ENCODE measurements around the gene ACER3. TPM values are rescaled to one million over a fixed set of nuclear protein-coding genes. Genes with fewer than 3 reads are reported as not detected.

Gene ACER3
- total RNA-seq, 6 donors from 2014 or later = 10.5 to 46.7 (median 17.1) TPM

- 10 to 13% methylated on average over 3 of the region's 3 CpGs for WGBS, 2 donors
- H3K4me3 ChIP-seq = no peak overlapping the region
Observed at GRCh38 chr11:76918941-76919386, 58.2 kb downstream of the ACER3 start.

GRCh38 chr11:76919467-76919866 lies 58.7 kb downstream of the ACER3 start:
- H3K9me3 ChIP-seq = no peaks in the 10 kb centered on the region
- WGBS, 2 donors = 60 to 70% methylated on average over 1 of the region's 1 CpG

More at GRCh38 chr11:76918941-76919386, 58.2 kb downstream of the ACER3 start:
- DNase-seq (no peak), ATAC-seq (ENCODE audit: low FRiP score in 2 of 2) (peak; percentile 84 to 94)
- TF ChIP-seq POLR2A (IDR thresholded peaks at IDR 0.05) (no peak), CTCF (IDR thresholded peaks at IDR 0.05) (peak; percentile 43 to 76 (median 59))
- H3K27me3 ChIP-seq = no peaks in the 10 kb centered on the region
- no peaks in the 10 kb centered on the region for H3K36me3 ChIP-seq
- peaks cover 8 to 20% (median 18%) of the 10 kb centered on the region in 4 donors for H3K4me1 ChIP-seq
- no peaks in the 10 kb centered on the region for H3K9me3 ChIP-seq
- H3K27ac ChIP-seq = peak overlapping the region in 1 of 4 donors; percentile 49

GRCh38 chr11:76919887-76920746 lies 59.4 kb downstream of the ACER3 start:
- Histone ChIP-seq H3K27me3 (no peaks in the 10 kb centered on the region), H3K9me3 (no peaks in the 10 kb centered on the region), H3K4me1 (peaks cover 8 to 20% (median 18%) of the 10 kb centered on the region in 4 donors), H3K4me3 (peak overlapping the region in 1 of 4 donors; percentile 7), H3K27ac (no peak overlapping the region), H3K36me3 (no peaks in the 10 kb centered on the region)
- WGBS, 2 donors = 36% methylated on average over 7 of the region's 7 CpGs
- ATAC-seq (ENCODE audit: low FRiP score in 2 of 2) (peak; percentile 92 to 94), DNase-seq (peak in 1 of 2 donors; percentile 84)
- peak; percentile 61 to 84 (median 74) for TF ChIP-seq CTCF (IDR thresholded peaks at IDR 0.05)
- TF ChIP-seq POLR2AphosphoS5 (IDR thresholded peaks at IDR 0.05) = no peak
- TF ChIP-seq EP300 (IDR thresholded peaks at IDR 0.05) = no peak

More at GRCh38 chr11:76919467-76919866, 58.7 kb downstream of the ACER3 start:
- no peaks in the 10 kb centered on the region for H3K27me3 ChIP-seq
- ATAC-seq (ENCODE audit: low FRiP score in 2 of 2) (no peak), DNase-seq (no peak)
- H3K4me3 ChIP-seq = no peak overlapping the region
- H3K36me3 ChIP-seq = no peaks in the 10 kb centered on the region
- H3K4me1 ChIP-seq = peaks cover 8 to 20% (median 18%) of the 10 kb centered on the region in 4 donors
- TF ChIP-seq EP300 (IDR thresholded peaks at IDR 0.05) (no peak), POLR2AphosphoS5 (IDR thresholded peaks at IDR 0.05) (no peak), POLR2A (IDR thresholded peaks at IDR 0.05) (no peak), CTCF (IDR thresholded peaks at IDR 0.05) (no peak)
- H3K27ac ChIP-seq = no peak overlapping the region

GRCh38 chr11:76927160-76927559 lies 66.4 kb downstream of the ACER3 start:
- 92 to 95% methylated on average over 5 of the region's 5 CpGs for WGBS, 2 donors
- H3K27ac ChIP-seq = no peak overlapping the region
- H3K27me3 ChIP-seq = no peaks in the 10 kb centered on the region
- no peak for DNase-seq
- no peak overlapping the region for H3K4me3 ChIP-seq
- H3K36me3 ChIP-seq = peaks cover 0 to 4% (median 2%) of the 10 kb centered on the region in 4 donors
- H3K9me3 ChIP-seq = no peaks in the 10 kb centered on the region
- H3K4me1 ChIP-seq = no peaks in the 10 kb centered on the region
- no peak for ATAC-seq (ENCODE audit: low FRiP score in 2 of 2)
- TF ChIP-seq CTCF (IDR thresholded peaks at IDR 0.05) (no peak), EP300 (IDR thresholded peaks at IDR 0.05) (no peak), POLR2AphosphoS5 (IDR thresholded peaks at IDR 0.05) (no peak), POLR2A (IDR thresholded peaks at IDR 0.05) (no peak)

Data from upper lobe of left lung (tissue), 6 donors.